Measurements from ENCODE around the gene ETNK2. TPM values are rescaled to one million over a fixed set of nuclear protein-coding genes. Genes with fewer than 3 reads are reported as not detected.

ETNK2 gene
- total and polyA plus RNA-seq, 2 of the 13 experiments (the other 11 are each of a cell fraction or from before 2014, with no cell fraction given) = 15.5 to 42.8 TPM

DNA sequence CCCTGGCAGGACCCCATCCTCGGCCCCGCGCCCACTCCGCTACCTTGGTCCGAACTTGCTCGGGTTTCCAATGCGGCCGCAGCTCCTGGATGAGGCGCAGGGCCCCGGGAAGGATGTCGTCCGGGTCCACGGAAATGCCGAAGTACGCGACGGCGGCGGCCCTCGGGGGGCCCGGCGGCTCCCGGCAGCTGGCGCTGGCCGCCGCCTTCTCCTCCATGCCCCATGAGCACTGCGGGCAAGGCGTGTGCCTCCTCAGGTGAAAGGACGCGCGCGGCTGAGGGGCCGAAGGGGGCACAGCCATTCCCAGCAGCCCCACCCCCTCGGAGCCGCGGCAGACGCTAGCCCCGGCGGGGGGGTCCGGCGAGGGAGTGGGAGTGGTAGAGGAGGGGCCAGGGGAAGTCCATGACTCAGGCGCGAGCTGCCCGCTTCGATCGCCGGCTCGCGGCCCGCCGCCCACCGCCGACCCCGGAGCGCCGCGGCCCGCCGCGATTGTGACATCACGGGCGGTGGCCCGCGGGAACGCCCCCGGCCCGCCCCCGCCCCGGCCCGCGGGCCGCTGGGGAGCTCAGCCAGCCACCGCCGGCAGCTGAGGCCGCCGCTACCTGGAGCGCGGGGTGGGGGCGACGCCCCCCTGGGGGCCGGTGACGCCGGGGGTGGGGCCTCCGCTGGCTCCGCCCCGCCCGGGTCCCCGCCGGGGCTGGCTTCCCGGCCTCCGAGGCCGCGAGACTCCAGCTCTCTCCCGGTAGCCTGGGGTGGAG is at the start of gene ETNK2 (continued):
- TF ChIP-seq HES4 (CRISPR knock-in tag; IDR thresholded peaks at IDR 0.05; ENCODE audit: borderline replicate concordance) = no peak
- TF ChIP-seq, protein P1, sequence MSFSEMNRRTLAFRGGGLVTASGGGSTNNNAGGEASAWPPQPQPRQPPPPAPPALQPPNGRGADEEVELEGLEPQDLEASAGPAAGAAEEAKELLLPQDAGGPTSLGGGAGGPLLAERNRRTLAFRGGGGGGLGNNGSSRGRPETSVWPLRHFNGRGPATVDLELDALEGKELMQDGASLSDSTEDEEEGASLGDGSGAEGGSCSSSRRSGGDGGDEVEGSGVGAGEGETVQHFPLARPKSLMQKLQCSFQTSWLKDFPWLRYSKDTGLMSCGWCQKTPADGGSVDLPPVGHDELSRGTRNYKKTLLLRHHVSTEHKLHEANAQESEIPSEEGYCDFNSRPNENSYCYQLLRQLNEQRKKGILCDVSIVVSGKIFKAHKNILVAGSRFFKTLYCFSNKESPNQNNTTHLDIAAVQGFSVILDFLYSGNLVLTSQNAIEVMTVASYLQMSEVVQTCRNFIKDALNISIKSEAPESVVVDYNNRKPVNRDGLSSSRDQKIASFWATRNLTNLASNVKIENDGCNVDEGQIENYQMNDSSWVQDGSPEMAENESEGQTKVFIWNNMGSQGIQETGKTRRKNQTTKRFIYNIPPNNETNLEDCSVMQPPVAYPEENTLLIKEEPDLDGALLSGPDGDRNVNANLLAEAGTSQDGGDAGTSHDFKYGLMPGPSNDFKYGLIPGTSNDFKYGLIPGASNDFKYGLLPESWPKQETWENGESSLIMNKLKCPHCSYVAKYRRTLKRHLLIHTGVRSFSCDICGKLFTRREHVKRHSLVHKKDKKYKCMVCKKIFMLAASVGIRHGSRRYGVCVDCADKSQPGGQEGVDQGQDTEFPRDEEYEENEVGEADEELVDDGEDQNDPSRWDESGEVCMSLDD (CRISPR knock-in tag; IDR thresholded peaks at IDR 0.05; ENCODE audit: borderline replicate concordance) = no peak
- TF ChIP-seq, protein P2, sequence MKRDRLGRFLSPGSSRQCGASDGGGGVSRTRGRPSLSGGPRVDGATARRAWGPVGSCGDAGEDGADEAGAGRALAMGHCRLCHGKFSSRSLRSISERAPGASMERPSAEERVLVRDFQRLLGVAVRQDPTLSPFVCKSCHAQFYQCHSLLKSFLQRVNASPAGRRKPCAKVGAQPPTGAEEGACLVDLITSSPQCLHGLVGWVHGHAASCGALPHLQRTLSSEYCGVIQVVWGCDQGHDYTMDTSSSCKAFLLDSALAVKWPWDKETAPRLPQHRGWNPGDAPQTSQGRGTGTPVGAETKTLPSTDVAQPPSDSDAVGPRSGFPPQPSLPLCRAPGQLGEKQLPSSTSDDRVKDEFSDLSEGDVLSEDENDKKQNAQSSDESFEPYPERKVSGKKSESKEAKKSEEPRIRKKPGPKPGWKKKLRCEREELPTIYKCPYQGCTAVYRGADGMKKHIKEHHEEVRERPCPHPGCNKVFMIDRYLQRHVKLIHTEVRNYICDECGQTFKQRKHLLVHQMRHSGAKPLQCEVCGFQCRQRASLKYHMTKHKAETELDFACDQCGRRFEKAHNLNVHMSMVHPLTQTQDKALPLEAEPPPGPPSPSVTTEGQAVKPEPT (CRISPR knock-in tag; IDR thresholded peaks at IDR 0.05; ENCODE audit: low read depth) = peak; percentile 59; the same call in 1 of the 2 replicates
- TF ChIP-seq, protein P3, sequence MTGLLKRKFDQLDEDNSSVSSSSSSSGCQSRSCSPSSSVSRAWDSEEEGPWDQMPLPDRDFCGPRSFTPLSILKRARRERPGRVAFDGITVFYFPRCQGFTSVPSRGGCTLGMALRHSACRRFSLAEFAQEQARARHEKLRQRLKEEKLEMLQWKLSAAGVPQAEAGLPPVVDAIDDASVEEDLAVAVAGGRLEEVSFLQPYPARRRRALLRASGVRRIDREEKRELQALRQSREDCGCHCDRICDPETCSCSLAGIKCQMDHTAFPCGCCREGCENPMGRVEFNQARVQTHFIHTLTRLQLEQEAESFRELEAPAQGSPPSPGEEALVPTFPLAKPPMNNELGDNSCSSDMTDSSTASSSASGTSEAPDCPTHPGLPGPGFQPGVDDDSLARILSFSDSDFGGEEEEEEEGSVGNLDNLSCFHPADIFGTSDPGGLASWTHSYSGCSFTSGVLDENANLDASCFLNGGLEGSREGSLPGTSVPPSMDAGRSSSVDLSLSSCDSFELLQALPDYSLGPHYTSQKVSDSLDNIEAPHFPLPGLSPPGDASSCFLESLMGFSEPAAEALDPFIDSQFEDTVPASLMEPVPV (CRISPR knock-in tag; IDR thresholded peaks at IDR 0.05) = 0 out of 2 replicates have a peak, but pooled peaks have one; percentile 35
- peak; percentile 7 for TF ChIP-seq HNRNPLL (IDR thresholded peaks at IDR 0.05; ENCODE audit: low read depth, low read length, poor library complexity, severe bottlenecking)
- TF ChIP-seq NRL (CRISPR knock-in tag; IDR thresholded peaks at IDR 0.05; ENCODE audit: borderline replicate concordance) = 0 out of 2 replicates have a peak, but pooled peaks have one; percentile 43
- TF ChIP-seq TEAD3 (CRISPR knock-in tag; optimal IDR thresholded peaks at IDR 0.05; ENCODE audit: borderline replicate concordance) = no peak
- TF ChIP-seq, protein P4, sequence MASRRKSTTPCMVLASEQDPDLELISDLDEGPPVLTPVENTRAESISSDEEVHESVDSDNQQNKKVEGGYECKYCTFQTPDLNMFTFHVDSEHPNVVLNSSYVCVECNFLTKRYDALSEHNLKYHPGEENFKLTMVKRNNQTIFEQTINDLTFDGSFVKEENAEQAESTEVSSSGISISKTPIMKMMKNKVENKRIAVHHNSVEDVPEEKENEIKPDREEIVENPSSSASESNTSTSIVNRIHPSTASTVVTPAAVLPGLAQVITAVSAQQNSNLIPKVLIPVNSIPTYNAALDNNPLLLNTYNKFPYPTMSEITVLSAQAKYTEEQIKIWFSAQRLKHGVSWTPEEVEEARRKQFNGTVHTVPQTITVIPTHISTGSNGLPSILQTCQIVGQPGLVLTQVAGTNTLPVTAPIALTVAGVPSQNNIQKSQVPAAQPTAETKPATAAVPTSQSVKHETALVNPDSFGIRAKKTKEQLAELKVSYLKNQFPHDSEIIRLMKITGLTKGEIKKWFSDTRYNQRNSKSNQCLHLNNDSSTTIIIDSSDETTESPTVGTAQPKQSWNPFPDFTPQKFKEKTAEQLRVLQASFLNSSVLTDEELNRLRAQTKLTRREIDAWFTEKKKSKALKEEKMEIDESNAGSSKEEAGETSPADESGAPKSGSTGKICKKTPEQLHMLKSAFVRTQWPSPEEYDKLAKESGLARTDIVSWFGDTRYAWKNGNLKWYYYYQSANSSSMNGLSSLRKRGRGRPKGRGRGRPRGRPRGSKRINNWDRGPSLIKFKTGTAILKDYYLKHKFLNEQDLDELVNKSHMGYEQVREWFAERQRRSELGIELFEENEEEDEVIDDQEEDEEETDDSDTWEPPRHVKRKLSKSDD (CRISPR knock-in tag; IDR thresholded peaks at IDR 0.05; ENCODE audit: low read depth) = 0 out of 2 replicates have a peak, but pooled peaks have one; percentile 48
- TF ChIP-seq MYC (CRISPR knock-in tag; IDR thresholded peaks at IDR 0.05; ENCODE audit: borderline replicate concordance) = peak; percentile 43; the same call in 1 of the 2 replicates
- TF ChIP-seq FOSL2 (CRISPR knock-in tag; IDR thresholded peaks at IDR 0.05) = peak; percentile 48
